ENCODE data around the gene AFG3L2.

AFG3L2 gene

GRCh38 chr18:12299862-12300261, 77.2 kb downstream of the AFG3L2 start:
- DNase-seq (ENCODE audit: insufficient read length, low spot score): no peak
- no peak for FAIRE-seq
- no peak for TF ChIP-seq CTCF (IDR thresholded peaks at IDR 0.05; ENCODE audit: insufficient read depth, missing control alignments)

GRCh38 chr18:12296457-12296856, 80.6 kb downstream of the AFG3L2 start:
- TF ChIP-seq CTCF (IDR thresholded peaks at IDR 0.05; ENCODE audit: insufficient read depth, missing control alignments): no peak
- DNase-seq (ENCODE audit: insufficient read length, low spot score) (no peak), FAIRE-seq (no peak)

- DNase-seq (ENCODE audit: insufficient read length, low spot score) (no peak), FAIRE-seq (no peak)
- TF ChIP-seq CTCF (IDR thresholded peaks at IDR 0.05; ENCODE audit: insufficient read depth, missing control alignments): no peak
Measured at GRCh38 chr18:12296087-12296403, 81.0 kb downstream of the AFG3L2 start.

GRCh38 chr18:12295389-12296086, 81.5 kb downstream of the AFG3L2 start:
- TF ChIP-seq CTCF (IDR thresholded peaks at IDR 0.05; ENCODE audit: insufficient read depth, missing control alignments): no peak
- DNase-seq (ENCODE audit: insufficient read length, low spot score) (no peak), FAIRE-seq (no peak)

GRCh38 chr18:12293831-12294230, 83.2 kb downstream of the AFG3L2 start:
- no peak for TF ChIP-seq CTCF (IDR thresholded peaks at IDR 0.05; ENCODE audit: insufficient read depth, missing control alignments)
- FAIRE-seq: no peak

GRCh38 chr18:12291690-12292089, 85.3 kb downstream of the AFG3L2 start:
- FAIRE-seq (no peak), DNase-seq (ENCODE audit: insufficient read length, low spot score) (no peak)
- no peak for TF ChIP-seq CTCF (IDR thresholded peaks at IDR 0.05; ENCODE audit: insufficient read depth, missing control alignments)

More at GRCh38 chr18:12293831-12294230, 83.2 kb downstream of the AFG3L2 start:
- DNase-seq (ENCODE audit: insufficient read length, low spot score): no peak

- TF ChIP-seq CTCF (IDR thresholded peaks at IDR 0.05; ENCODE audit: insufficient read depth, missing control alignments): no peak
- no peak for FAIRE-seq
- no peak for DNase-seq (ENCODE audit: insufficient read length, low spot score)
Measured at GRCh38 chr18:12291161-12291560, 85.9 kb downstream of the AFG3L2 start.

All from D721Med (cell line).